Measurements from ENCODE around the gene GMPPA.

GMPPA gene

GRCh38 chr2:219522111-219523030, 23.7 kb downstream of the GMPPA start:
- no peak for DNase-seq

DNA sequence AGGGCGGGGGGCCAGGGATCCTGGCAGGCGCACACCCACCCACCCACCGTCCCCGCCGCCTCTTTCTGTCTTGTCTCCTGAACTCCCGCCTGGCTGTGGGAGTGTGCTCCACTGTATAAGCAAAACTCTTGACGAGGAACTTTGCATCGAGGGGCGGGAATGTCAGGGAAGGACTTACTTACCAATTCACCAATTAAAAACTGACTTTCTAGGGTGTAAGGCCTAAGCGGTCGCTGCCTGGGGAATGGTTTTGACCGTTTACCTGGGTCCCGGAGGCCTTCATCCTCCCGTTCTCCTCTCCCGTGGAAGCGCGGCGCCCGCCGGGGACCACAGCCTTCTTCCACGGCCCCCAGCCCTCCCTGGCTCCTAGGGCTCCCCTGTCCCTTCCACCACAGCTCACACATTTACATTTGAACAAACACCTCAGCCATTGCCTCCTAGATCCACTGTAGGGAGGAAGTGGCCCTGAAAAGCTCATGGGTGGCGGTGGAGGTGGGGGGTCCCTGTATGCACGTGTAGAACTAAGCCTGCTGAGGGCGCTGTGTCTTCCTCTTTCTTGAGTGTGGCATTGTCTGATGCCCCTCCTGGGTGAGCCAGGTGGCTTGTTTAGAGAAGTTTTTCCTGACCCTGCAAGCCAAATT, 24.5 kb downstream of the GMPPA start:
- no peak for DNase-seq

DNA sequence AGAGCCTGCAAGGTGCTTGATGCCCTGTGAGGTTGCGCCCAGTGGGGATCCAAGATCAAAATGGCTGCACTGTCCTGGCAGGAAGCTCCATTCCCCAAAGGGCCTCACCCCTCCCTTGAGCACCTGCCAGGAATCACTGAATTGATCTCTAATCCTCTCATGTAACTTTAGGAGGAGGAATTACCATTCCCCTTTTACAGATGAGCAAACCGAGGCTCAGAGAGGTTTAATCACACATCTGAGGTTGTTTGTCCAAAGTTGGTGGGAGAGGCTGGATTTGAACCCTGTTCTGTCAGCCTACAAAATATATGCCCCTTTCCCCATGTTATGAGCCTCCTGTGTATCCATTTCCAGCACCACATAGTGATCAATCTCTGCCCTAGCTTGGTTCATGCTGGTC, 26.1 kb downstream of the GMPPA start:
- DNase-seq = no peak

DNA sequence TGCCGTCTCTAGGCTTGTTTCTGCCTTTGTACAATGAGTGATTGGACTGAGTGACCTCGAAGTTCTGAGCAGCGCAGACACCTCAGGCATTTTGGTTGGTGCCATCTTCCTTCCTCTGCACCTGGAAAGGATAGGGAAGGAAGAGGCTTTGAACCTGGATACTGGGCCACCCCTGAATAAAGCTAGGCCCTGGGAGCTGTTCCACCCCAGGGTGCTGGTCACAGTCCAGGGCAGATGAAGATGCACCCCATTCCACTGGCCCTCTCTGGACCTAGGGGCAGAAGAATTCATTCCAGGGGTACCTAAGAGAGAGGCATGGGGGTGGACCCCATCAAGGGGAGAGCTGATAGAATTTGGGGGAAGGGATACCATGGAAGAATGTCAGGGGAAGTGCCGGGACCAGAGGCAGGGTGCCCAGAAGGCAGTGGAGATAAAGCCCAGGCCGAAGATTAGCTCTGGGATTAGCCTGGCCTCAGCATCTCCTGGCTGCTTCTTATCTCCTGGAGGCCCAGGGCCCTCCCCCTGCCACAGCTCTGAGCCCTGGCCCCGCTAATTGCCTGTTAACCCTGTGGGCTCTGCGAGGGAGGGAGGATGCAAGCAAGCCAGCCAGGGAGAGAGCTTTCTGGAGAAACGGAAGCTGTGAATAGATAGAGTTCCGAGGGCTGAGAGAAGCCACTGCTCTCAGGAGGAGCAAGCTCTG, 27.0 kb downstream of the GMPPA start:
- no peak for DNase-seq

DNA sequence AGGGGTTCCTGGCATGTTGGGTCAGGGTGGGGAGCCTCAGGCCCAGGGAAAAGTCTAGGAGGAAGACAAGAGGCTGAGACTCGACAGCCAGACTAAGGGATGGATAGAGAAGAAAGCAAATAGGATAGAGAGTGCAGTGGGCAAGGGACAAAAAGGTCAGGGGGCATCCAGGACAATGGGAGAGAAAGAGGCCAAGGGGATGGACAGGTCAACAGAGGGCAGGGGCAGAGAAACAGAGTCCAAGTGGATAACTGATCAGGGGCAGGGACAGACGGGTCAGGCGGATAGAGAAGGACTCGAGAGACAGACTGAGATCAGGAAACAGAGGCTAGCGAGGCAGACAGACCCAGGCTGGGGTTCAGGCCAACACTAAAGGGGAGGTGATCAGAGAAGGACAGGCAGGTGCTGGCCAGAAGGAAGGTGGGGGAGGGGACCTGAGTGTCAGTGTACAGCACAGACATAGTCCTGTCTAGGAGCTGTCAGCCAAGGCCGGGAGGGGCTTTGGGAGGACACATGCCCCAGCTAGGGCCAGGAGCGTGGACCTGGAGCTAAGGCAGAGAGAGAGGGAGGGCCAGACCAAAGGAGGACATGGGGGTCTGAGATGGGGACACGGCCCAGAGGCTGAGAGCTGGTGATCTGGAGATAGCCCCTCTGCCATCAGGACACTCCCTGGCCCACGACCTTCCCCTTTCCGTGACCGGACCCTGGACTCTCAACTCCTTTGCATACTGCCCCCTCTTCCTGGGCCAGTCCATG, 27.8 kb downstream of the GMPPA start:
- DNase-seq = no peak

- DNase-seq = no peak
These were observed 28.3 kb downstream of the GMPPA start for GRCh38 chr2:219527076-219527394.

DNA sequence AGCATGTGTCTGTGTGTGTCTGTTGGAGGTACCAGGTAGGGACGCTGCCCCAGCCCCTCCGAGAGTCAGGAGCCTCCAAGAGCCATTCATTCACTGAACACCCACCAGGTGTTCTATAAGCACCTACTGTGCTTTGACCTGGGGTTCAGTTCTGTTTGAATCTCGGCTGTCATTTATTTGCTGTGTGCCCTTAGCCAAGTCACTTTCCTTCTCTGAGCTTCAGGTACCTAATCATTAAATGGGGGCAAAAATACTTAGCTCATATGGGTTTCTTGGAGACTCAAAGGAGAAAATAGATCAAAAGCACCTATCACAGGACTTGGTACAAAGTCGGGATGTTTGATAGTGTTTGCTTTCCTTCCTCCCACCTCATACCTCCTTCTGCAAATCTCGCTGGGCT, 28.8 kb downstream of the GMPPA start:
- DNase-seq = no peak

DNA sequence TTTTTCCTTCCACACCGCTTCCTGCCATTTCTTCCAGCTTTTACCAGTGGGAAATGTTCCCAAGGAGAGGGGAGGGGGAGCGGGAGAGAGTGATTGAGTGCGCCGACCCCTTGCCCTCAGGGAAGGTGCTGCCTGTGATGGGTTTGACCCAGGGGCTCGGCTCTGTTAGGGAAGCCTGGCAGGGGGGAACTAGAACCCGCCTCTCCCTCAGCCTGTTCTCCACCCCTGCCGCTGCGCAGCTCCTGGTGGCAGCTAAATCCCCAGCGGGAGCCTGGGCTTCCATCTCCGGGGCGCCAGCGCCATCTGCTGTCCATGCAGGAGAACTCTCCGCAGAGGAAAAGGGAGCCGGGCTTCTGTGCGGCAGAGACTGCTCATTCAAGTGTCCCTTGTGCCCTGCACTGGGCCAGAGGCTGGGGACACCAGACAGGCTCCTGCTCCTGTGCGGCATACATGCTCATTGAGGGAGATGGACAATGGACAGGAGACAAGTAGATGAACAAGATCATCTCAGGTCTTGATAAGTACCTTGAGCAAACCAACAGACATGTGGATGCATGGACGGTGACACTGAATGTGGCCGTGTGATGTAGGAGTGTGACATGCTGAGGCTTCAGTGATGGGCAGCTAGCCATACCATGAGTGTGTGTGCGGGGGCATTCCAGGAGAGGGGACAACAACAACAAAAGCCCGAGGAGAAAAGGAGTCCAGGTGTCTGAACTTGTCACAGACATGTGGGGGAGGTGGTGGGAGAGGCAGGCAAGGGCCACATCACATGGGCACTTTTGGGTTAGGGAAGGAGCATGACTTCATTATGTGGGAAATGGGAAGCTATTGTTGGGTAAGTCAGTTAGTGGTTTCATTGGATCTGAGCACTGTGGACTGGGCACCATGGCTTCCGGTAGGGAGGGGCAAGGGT, 31.6 kb downstream of the GMPPA start:
- peak; percentile 93 for DNase-seq

DNA sequence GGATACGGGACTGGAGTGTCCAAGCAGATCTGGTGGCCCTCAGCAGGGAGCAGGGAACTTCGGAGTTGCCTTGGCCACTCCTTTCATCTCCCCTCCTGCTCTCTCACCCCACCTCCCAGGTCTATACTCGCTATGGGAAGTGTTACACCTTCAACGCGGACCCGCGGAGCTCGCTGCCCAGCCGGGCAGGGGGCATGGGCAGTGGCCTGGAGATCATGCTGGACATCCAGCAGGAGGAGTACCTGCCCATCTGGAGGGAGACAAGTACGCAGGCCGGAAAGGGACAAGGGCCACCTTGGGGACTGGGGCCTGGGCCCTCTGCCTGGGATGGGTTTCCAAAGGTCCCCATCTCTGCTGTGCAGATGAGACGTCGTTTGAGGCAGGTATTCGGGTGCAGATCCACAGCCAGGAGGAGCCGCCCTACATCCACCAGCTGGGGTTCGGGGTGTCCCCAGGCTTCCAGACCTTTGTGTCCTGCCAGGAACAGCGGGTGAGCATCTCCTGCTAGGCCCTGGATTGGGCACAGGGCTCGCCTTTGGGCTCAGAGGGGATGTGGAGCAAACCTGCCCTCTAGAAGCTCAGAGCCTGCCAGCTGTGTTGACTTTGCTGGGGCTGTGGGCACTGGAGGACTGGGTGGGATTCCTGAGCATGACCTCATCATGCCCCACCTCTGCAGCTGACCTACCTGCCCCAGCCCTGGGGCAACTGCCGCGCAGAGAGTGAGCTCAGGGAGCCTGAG, 33.1 kb downstream of the GMPPA start:
- DNase-seq = no peak

- no peak for DNase-seq
These were observed 33.6 kb downstream of the GMPPA start for GRCh38 chr2:219532378-219532649.

GRCh38 chr2:219533930-219534661, 35.4 kb downstream of the GMPPA start:
- no peak for DNase-seq

- no peak for DNase-seq
These were observed 37.7 kb downstream of the GMPPA start for GRCh38 chr2:219536425-219536824.

- DNase-seq = no peak
These were observed 38.3 kb downstream of the GMPPA start for GRCh38 chr2:219536967-219537366.

- DNase-seq = no peak
These were observed 39.2 kb downstream of the GMPPA start for GRCh38 chr2:219537657-219538488.

DNA sequence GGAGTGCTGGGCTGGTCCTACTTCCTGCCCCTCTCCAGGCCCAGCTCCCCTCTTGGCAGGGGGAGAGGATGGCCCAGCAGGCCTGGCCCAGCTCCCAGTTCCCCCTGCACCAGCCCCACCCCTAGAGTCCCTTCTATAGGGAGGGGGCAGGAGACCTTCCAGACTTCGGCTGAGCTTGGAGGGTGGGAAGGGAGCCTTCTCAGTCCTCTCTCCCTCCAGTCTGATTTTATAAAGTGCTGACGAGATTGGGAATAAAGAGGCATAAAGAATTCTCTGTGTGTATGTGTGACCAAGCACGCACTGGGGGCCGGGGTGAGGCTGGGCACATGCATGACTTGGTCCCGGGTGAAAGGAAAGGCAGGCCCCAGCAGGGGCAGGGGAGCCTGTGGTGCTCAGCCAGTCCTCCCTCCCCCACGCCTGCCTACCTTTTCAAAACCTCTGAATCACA, 39.8 kb downstream of the GMPPA start:
- peak; percentile 74 for DNase-seq

DNA sequence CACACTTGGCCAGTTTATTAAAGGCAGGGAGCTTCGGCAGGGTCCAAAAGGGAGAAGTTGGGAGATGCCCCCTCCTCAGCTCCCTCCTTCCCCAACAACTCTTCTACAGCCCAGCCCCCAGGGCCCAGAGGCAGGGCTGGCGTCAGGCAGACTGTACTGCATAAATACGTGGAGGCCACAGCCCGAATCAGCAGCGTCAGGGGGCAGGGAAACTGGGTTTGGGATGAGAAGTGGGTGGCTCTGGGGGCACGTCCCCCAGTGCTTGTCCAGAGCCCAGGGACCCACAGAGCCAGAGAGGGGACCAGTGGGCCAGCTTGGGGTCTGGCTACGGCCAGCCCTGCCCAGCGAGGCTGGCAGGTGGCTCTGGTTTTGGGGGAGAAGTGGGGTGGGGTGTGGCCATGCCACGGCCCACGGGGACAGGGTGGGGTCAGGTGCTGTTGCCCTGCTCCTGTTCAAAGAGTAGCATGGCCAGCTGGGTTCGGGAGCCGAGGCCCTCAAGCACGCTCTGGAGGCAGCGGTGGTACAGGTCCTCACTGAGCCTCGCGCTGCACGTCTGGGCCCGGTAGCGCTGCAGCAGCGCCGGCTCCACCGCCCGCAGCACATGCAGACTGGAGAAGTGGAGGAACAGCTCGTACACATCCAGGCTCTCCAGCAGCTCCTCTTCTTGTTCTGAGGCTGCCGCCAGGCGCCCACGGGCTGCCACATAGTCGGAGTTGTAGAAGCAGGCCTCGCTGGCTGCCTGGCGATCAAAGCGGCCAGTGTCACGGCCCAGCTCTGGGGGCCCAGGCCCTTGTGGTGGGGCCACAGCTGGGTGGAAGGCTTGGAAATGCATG, 40.5 kb downstream of the GMPPA start:
- no peak for DNase-seq

GRCh38 chr2:219539926-219540678, 41.4 kb downstream of the GMPPA start:
- no peak for DNase-seq
